ENCODE data around the gene CHST13.

CHST13 gene

DNA sequence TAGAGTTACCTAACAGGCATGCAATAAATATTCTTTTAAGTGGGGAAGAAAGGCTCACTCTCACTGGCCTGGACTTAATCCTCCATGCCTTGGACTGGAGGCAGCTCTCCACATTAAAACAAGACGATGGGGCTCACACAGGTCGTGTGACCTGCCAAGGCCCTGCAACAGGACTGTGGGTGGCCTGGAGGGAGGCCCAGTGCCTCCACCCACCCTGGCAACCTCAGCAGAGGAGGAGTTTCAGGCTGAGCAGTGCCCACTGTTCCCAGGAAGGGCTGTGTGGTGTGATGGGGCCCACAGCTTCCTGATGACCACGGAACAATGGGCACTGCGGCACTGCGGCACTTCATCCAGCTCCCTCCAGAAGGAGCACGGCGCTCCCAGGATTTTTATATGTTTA lies 11.9 kb upstream of the CHST13 start:
- TF ChIP-seq, protein P1, sequence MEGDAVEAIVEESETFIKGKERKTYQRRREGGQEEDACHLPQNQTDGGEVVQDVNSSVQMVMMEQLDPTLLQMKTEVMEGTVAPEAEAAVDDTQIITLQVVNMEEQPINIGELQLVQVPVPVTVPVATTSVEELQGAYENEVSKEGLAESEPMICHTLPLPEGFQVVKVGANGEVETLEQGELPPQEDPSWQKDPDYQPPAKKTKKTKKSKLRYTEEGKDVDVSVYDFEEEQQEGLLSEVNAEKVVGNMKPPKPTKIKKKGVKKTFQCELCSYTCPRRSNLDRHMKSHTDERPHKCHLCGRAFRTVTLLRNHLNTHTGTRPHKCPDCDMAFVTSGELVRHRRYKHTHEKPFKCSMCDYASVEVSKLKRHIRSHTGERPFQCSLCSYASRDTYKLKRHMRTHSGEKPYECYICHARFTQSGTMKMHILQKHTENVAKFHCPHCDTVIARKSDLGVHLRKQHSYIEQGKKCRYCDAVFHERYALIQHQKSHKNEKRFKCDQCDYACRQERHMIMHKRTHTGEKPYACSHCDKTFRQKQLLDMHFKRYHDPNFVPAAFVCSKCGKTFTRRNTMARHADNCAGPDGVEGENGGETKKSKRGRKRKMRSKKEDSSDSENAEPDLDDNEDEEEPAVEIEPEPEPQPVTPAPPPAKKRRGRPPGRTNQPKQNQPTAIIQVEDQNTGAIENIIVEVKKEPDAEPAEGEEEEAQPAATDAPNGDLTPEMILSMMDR (IDR thresholded peaks at IDR 0.05; ENCODE audit: borderline replicate concordance, control extremely low read depth, extremely low read depth, insufficient read depth, missing control alignments): no peak
- in situ Hi-C loops (cut with MboI; ENCODE audit: low sequenced_read_pairs, unreplicated experiment): no loop called here
- no peak for DNase-seq (ENCODE audit: low spot score)

DNA sequence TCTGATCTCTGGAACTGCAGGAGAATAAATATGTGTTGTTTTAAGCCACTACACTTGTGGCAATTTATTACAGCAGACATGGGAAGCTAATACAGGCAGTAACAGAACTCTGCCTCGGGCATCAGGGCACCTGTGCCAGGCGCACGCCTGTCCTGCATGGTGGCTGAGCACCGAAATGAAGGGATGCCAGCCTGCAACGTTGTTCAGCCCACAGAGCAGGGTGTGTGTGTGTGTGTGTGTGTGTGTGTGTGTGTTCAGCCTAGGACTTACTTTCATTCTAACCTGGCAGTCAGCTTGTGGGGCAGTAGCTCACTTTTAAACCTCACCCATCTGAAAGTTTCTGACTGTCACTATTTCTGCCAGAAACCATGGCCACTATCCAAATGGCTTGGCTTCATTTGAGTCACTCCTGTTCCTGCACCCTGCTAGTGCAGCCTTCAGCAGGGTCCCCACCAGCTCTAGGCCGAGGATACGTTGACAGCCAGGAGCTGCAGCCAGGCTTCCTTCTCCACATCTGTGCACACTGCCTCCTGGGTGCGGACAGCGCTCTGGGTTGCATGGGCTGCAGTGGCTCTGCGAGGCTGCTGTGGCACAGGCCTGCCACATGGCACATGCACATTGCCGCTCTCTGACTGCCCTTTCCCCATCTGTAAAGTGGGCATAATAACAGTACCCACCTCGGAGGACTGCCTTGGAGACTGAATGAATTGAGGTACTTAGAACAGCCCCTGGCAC lies 10.9 kb upstream of the CHST13 start:
- DNase-seq (ENCODE audit: low spot score): no peak
- in situ Hi-C loops (cut with MboI; ENCODE audit: low sequenced_read_pairs, unreplicated experiment): no loop called here
- TF ChIP-seq, protein P1 (IDR thresholded peaks at IDR 0.05; ENCODE audit: borderline replicate concordance, control extremely low read depth, extremely low read depth, insufficient read depth, missing control alignments): no peak

DNA sequence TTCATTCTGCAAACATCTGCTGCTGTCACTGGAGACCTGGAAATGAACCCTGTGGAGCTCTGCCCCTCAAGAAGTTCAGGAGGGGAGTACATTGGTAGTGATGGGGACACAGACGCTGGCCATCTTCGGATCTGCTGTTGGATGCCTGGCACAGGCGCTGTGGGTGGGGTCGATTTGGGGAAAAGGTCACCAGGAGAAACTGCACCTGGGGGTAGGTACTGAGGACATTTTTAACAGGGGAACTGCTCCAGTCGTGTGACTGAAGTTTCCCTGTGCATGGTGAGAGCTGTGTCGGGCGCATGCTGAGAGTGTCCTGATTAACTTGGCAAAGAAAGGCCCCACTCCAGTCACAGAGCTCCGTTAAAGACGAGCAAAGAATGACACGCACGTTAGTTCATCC lies 9.8 kb upstream of the CHST13 start:
- TF ChIP-seq, protein P1 (IDR thresholded peaks at IDR 0.05; ENCODE audit: borderline replicate concordance, control extremely low read depth, extremely low read depth, insufficient read depth, missing control alignments): no peak
- no peak for DNase-seq (ENCODE audit: low spot score)
- in situ Hi-C loops (cut with MboI; ENCODE audit: low sequenced_read_pairs, unreplicated experiment): no loop called here

DNA sequence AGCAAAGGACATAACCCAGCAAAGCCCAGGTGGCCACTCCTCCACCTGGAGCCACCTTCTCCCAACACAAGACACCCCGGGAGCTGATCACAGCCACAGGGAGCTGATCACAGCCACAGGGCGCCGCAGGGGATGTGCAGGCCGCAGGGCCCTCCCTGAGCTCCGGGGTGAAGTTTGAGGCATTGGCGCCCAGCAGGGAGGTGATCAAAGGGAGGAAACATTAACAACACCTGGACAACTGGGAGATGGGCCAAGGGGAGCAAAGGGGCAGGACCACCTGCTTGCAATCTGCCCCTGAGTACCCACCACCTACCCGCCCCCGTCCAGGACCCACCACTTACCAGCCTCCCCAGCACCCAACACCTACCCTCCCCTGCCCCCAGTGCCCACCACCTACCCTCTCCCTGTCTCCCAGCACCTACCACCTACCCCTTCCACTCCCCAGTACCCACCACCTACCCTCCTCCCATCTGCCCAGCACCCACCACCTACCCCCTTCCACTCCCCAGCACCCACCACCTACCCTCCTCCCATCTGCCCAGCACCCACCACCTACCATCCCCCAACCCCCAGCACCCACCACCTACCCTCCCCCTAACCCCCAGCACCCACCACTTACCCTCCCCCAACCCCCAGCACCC lies 8.8 kb upstream of the CHST13 start:
- no peak for DNase-seq (ENCODE audit: low spot score)
- in situ Hi-C loops (cut with MboI; ENCODE audit: low sequenced_read_pairs, unreplicated experiment): no loop called here
- TF ChIP-seq, protein P1 (IDR thresholded peaks at IDR 0.05; ENCODE audit: borderline replicate concordance, control extremely low read depth, extremely low read depth, insufficient read depth, missing control alignments): no peak

DNA sequence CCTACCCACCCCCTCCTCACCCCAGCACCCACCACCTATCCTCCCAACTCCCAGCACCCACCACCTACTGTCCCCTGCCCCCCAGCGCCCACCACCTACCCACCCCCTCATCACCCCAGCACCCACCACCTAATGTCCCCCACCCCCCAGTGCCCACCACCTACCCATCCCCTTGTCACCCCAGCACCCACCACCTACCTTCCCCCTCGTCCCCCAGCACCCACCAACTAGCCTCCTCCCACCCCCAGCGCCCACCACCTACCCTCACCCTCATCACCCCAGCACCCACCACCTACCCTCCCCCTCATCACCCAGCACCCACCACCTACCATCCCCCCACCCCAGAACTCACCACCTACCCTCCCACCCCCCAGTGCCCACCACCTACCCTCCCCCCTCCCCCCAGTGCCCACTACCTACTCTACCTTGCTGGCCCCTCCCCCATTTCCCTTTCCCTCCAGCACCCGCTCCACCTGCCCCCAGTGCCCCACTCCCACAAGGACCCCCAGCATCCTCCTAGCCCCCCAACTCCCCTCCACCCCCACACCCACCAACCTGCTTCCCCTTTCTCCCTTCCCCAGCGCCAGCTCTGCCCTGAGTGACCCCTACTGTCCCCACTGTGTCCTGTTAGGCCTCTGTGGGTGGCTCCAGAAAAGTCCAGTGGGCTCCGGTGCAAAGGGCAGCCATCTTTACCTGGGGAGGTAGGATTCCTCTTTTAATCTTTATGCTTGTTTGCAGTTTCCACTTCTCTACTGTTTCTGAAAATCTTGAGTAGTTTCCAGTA lies 7.6 kb upstream of the CHST13 start:
- TF ChIP-seq, protein P1 (IDR thresholded peaks at IDR 0.05; ENCODE audit: borderline replicate concordance, control extremely low read depth, extremely low read depth, insufficient read depth, missing control alignments): no peak
- DNase-seq (ENCODE audit: low spot score): no peak
- in situ Hi-C loops (cut with MboI; ENCODE audit: low sequenced_read_pairs, unreplicated experiment): no loop called here

DNA sequence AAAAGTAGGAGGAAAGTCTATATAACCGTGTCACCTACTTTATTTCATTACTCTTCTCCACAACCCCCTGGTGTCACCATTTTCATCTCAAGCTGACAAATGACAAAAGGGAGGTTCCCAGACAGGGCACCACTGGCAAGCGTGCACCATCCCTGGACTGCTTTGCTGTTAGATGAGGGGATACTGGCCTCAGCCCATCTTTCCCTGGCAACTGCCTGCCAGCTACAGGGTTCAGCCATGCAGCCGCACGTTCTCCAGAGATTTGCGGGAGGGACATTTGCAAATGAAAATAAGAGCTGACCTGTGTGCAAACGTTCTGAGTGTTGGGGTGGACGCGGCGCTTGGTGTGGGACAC lies 7.0 kb upstream of the CHST13 start:
- TF ChIP-seq, protein P1 (IDR thresholded peaks at IDR 0.05; ENCODE audit: borderline replicate concordance, control extremely low read depth, extremely low read depth, insufficient read depth, missing control alignments): no peak
- in situ Hi-C loops (cut with MboI; ENCODE audit: low sequenced_read_pairs, unreplicated experiment): no loop called here
- DNase-seq (ENCODE audit: low spot score): no peak
